ENCODE measurements around the gene MLXIPL.
A peak's percentile ranks its signal among the peaks of the same experiment; 100 is the strongest.
"Not testable (repeated sequence)": the region's sequence is repeated elsewhere in the genome, so short reads cannot be mapped to it uniquely, and the experiment has no call there.

Gene MLXIPL

GRCh38 chr7:73557108-73557396, 67.3 kb downstream of the MLXIPL start:
- DNase-seq (ENCODE audit: insufficient read length, low spot score) (peak; percentile 84), FAIRE-seq (no peak)

- no peak for FAIRE-seq
- DNase-seq (ENCODE audit: insufficient read length, low spot score) = no peak
Measured at GRCh38 chr7:73556208-73557107, 67.9 kb downstream of the MLXIPL start.

- no peak for FAIRE-seq
Measured at GRCh38 chr7:73555411-73555982, 68.8 kb downstream of the MLXIPL start.

GRCh38 chr7:73550093-73550492, 74.2 kb downstream of the MLXIPL start:
- FAIRE-seq; DNase-seq (ENCODE audit: insufficient read length, low spot score): not testable (repeated sequence)

More at GRCh38 chr7:73555411-73555982, 68.8 kb downstream of the MLXIPL start:
- DNase-seq (ENCODE audit: insufficient read length, low spot score) = no peak

GRCh38 chr7:73549176-73549575, 75.1 kb downstream of the MLXIPL start:
- FAIRE-seq (no peak), DNase-seq (ENCODE audit: insufficient read length, low spot score) (no peak)

- no peak for DNase-seq (ENCODE audit: insufficient read length, low spot score)
- no peak for FAIRE-seq
Measured at GRCh38 chr7:73547841-73548240, 76.5 kb downstream of the MLXIPL start.

- DNase-seq (ENCODE audit: insufficient read length, low spot score) (no peak), FAIRE-seq (no peak)
Measured at GRCh38 chr7:73544678-73545077, 79.6 kb downstream of the MLXIPL start.
